WTC11 (cell line): ENCODE results near the gene NOTCH4. TPM values are rescaled to one million over a fixed set of nuclear protein-coding genes. Genes with fewer than 3 reads are reported as not detected.
A peak's percentile ranks its signal among the peaks of the same experiment; 100 is the strongest.

ENCODE experiments used
- ATAC-seq: fragments of 200-7000 bp; cut with Tn5 transposase; 2 replicates; pipeline ENCODE4 v1.10.0; 2021; ENCODE audit warnings: mild to moderate bottlenecking, moderate library complexity
- CTCF ChIA-PET: fragments of 300-600 bp; sonication (Branson Sonifier 250); formaldehyde crosslinking; loops from one replicate; lab custom pipeline; 2021; ENCODE audit warnings: antibody characterized with exemption; lab: Charles Lee
- POLR2A ChIA-PET: fragments of 350-600 bp; sonication (Branson Sonifier 250); formaldehyde crosslinking; loops from one replicate; lab custom pipeline; 2021; ENCODE audit warnings: antibody characterized with exemption; lab: Charles Lee
- DNase-seq: peaks from one replicate; pipeline ENCODE4 v3.0.0; 2021; ENCODE audit warnings: low spot score
- H3K27ac Mint-ChIP-seq: 2 replicates; pipeline ENCODE4 v1.8.0; 2021; ENCODE audit warnings: mixed read lengths
- H3K27me3 Mint-ChIP-seq: 2 replicates; pipeline ENCODE4 v1.8.0; 2021; ENCODE audit warnings: low read depth, mild to moderate bottlenecking, moderate library complexity, mixed read lengths
- H3K36me3 Mint-ChIP-seq: 2 replicates; pipeline ENCODE4 v1.8.0; 2021; ENCODE audit warnings: mixed read lengths
- H3K4me1 Mint-ChIP-seq: 2 replicates; pipeline ENCODE4 v1.8.0; 2022; ENCODE audit warnings: mixed read lengths
- H3K4me3 Mint-ChIP-seq: 2 replicates; pipeline ENCODE4 v1.8.0; 2021; ENCODE audit warnings: mild to moderate bottlenecking, moderate library complexity, mixed read lengths
- H3K9me3 Mint-ChIP-seq: 2 replicates; pipeline ENCODE4 v1.8.0; 2021; ENCODE audit warnings: mixed read lengths
- ATF6 ChIP-seq: sonication (generic); formaldehyde crosslinking; IDR thresholded peaks from 2 replicates; pipeline ENCODE4 v1.8.1; 2023; ENCODE audit warnings: mild to moderate bottlenecking, missing genetic modification reagents
- E2F4 ChIP-seq: sonication (generic); formaldehyde crosslinking; IDR thresholded peaks from 2 replicates; pipeline ENCODE4 v1.8.1; 2022; ENCODE audit warnings: low read depth, mild to moderate bottlenecking, moderate library complexity, missing genetic modification reagents, borderline replicate concordance
- ESRRA ChIP-seq: sonication (generic); formaldehyde crosslinking; IDR thresholded peaks from 2 replicates; pipeline ENCODE4 v1.8.1; 2022; ENCODE audit warnings: mild to moderate bottlenecking, missing genetic modification reagents, borderline replicate concordance
- FOXJ3 ChIP-seq: sonication (generic); formaldehyde crosslinking; IDR thresholded peaks from 2 replicates; pipeline ENCODE4 v1.9.0; 2021; ENCODE audit warnings: missing genetic modification reagents, mild to moderate bottlenecking, borderline replicate concordance
- FOXP1 ChIP-seq: sonication (generic); formaldehyde crosslinking; IDR thresholded peaks from 2 replicates; pipeline ENCODE4 v1.8.0; 2022; ENCODE audit warnings: missing genetic modification reagents, mild to moderate bottlenecking, moderate library complexity, borderline replicate concordance
- NFATC4 ChIP-seq: fragments of 250-450 bp; sonication (Bioruptor Pico); IDR thresholded peaks from 2 replicates; pipeline ENCODE4 v1.9.0; 2021; ENCODE audit warnings: mild to moderate bottlenecking
- NFE2L1 ChIP-seq: sonication (generic); formaldehyde crosslinking; IDR thresholded peaks from 2 replicates; pipeline ENCODE4 v1.8.1; 2023; ENCODE audit warnings: missing genetic modification reagents
- NR2C2 ChIP-seq: sonication (generic); formaldehyde crosslinking; IDR thresholded peaks from 2 replicates; pipeline ENCODE4 v1.8.0; 2022; ENCODE audit warnings: mild to moderate bottlenecking, missing genetic modification reagents
- PREB ChIP-seq: sonication (generic); formaldehyde crosslinking; IDR thresholded peaks from 2 replicates; pipeline ENCODE4 v1.8.1; 2022; ENCODE audit warnings: mild to moderate bottlenecking, missing genetic modification reagents, moderate library complexity, borderline replicate concordance
- TCF7 ChIP-seq: sonication (generic); formaldehyde crosslinking; IDR thresholded peaks from 2 replicates; pipeline ENCODE4 v1.8.0; 2022; ENCODE audit warnings: mild to moderate bottlenecking, low read depth, missing genetic modification reagents, moderate library complexity
- TEAD1 ChIP-seq: sonication (generic); formaldehyde crosslinking; IDR thresholded peaks from 2 replicates; pipeline ENCODE4 v1.8.0; 2022; ENCODE audit warnings: mild to moderate bottlenecking, missing genetic modification reagents
- ZNF121 ChIP-seq: sonication (generic); formaldehyde crosslinking; IDR thresholded peaks from 2 replicates; pipeline ENCODE4 v1.8.0; 2023; ENCODE audit warnings: missing genetic modification reagents
- ZNF219 ChIP-seq: sonication (generic); formaldehyde crosslinking; IDR thresholded peaks from 2 replicates; pipeline ENCODE4 v1.8.0; 2023; ENCODE audit warnings: missing genetic modification reagents, mild to moderate bottlenecking, borderline replicate concordance
- total RNA-seq: library from RNA; stranded (reverse); gene quantifications from 3 replicates; pipeline ENCODE4 v1.2.3, GENCODE V29; 2021
- TF ChIP-seq, protein P1 (sequence below): fragments of 250-450 bp; sonication (Bioruptor Pico); IDR thresholded peaks from 2 replicates; pipeline ENCODE4 v1.9.0; 2021; ENCODE audit warnings: mild to moderate bottlenecking, borderline replicate concordance
- TF ChIP-seq, protein P2 (sequence below): sonication (generic); formaldehyde crosslinking; IDR thresholded peaks from 2 replicates; pipeline ENCODE4 v1.8.1; 2022; ENCODE audit warnings: missing genetic modification reagents, borderline replicate concordance
- TF ChIP-seq, protein P3 (sequence below): sonication (generic); formaldehyde crosslinking; IDR thresholded peaks from 2 replicates; pipeline ENCODE4 v1.8.1; 2023; ENCODE audit warnings: mild to moderate bottlenecking, missing genetic modification reagents

NOTCH4 gene
- total RNA-seq, 1 experiment from 2014 or later: 2.6 TPM

- Mint-ChIP-seq H3K4me3 (no peak overlapping the region), H3K27ac (peak overlapping the region; percentile 55), H3K4me1 (peaks cover 29% of the 10 kb centered on the region)
- DNase-seq: no peak
- TF ChIP-seq, protein P1, sequence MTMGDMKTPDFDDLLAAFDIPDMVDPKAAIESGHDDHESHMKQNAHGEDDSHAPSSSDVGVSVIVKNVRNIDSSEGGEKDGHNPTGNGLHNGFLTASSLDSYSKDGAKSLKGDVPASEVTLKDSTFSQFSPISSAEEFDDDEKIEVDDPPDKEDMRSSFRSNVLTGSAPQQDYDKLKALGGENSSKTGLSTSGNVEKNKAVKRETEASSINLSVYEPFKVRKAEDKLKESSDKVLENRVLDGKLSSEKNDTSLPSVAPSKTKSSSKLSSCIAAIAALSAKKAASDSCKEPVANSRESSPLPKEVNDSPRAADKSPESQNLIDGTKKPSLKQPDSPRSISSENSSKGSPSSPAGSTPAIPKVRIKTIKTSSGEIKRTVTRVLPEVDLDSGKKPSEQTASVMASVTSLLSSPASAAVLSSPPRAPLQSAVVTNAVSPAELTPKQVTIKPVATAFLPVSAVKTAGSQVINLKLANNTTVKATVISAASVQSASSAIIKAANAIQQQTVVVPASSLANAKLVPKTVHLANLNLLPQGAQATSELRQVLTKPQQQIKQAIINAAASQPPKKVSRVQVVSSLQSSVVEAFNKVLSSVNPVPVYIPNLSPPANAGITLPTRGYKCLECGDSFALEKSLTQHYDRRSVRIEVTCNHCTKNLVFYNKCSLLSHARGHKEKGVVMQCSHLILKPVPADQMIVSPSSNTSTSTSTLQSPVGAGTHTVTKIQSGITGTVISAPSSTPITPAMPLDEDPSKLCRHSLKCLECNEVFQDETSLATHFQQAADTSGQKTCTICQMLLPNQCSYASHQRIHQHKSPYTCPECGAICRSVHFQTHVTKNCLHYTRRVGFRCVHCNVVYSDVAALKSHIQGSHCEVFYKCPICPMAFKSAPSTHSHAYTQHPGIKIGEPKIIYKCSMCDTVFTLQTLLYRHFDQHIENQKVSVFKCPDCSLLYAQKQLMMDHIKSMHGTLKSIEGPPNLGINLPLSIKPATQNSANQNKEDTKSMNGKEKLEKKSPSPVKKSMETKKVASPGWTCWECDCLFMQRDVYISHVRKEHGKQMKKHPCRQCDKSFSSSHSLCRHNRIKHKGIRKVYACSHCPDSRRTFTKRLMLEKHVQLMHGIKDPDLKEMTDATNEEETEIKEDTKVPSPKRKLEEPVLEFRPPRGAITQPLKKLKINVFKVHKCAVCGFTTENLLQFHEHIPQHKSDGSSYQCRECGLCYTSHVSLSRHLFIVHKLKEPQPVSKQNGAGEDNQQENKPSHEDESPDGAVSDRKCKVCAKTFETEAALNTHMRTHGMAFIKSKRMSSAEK (CRISPR knock-in tag): no peak
- TF ChIP-seq ZNF121 (CRISPR knock-in tag): no peak
- TF ChIP-seq, protein P2, sequence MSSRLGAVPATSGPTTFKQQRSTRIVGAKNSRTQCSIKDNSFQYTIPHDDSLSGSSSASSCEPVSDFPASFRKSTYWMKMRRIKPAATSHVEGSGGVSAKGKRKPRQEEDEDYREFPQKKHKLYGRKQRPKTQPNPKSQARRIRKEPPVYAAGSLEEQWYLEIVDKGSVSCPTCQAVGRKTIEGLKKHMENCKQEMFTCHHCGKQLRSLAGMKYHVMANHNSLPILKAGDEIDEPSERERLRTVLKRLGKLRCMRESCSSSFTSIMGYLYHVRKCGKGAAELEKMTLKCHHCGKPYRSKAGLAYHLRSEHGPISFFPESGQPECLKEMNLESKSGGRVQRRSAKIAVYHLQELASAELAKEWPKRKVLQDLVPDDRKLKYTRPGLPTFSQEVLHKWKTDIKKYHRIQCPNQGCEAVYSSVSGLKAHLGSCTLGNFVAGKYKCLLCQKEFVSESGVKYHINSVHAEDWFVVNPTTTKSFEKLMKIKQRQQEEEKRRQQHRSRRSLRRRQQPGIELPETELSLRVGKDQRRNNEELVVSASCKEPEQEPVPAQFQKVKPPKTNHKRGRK (CRISPR knock-in tag): no peak
- no peak for TF ChIP-seq NFATC4 (CRISPR knock-in tag)
- TF ChIP-seq FOXJ3 (CRISPR knock-in tag): no peak
- TF ChIP-seq, protein P3, sequence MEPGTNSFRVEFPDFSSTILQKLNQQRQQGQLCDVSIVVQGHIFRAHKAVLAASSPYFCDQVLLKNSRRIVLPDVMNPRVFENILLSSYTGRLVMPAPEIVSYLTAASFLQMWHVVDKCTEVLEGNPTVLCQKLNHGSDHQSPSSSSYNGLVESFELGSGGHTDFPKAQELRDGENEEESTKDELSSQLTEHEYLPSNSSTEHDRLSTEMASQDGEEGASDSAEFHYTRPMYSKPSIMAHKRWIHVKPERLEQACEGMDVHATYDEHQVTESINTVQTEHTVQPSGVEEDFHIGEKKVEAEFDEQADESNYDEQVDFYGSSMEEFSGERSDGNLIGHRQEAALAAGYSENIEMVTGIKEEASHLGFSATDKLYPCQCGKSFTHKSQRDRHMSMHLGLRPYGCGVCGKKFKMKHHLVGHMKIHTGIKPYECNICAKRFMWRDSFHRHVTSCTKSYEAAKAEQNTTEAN (CRISPR knock-in tag): no peak
- no peak for TF ChIP-seq FOXP1 (CRISPR knock-in tag)
- no peak for TF ChIP-seq TEAD1
- TF ChIP-seq, all 79 proteins: peak for 0
- no peaks in the 10 kb centered on the region for H3K9me3 Mint-ChIP-seq
- ChIA-PET CTCF (interaction anchor here (2.0 kb wide), 1 partner anchor 22 kb away, joined by 7 read pairs; no protein-coding TSS in a partner anchor), POLR2A (no interaction called here)
- peaks cover 26% of the 10 kb centered on the region for H3K36me3 Mint-ChIP-seq
- no peak for ATAC-seq
- no peaks in the 10 kb centered on the region for H3K27me3 Mint-ChIP-seq
Measured at GRCh38 chr6:32173051-32173727, 50.7 kb downstream of the NOTCH4 start.

GRCh38 chr6:32171234-32171633, 52.6 kb downstream of the NOTCH4 start:
- peaks cover 33% of the 10 kb centered on the region for H3K36me3 Mint-ChIP-seq
- DNase-seq (no peak), ATAC-seq (no peak)
- no peaks in the 10 kb centered on the region for H3K27me3 Mint-ChIP-seq
- ChIA-PET CTCF (interaction anchor here (0.7 kb wide), 1 partner anchor 23 kb away, joined by 3 read pairs; no protein-coding TSS in a partner anchor), POLR2A (no interaction called here)
- peaks cover 29% of the 10 kb centered on the region for H3K4me1 Mint-ChIP-seq
- no peaks in the 10 kb centered on the region for H3K9me3 Mint-ChIP-seq
- H3K27ac Mint-ChIP-seq: no peak overlapping the region; the same call in 1 of the 2 replicates
- H3K4me3 Mint-ChIP-seq: no peak overlapping the region
- no peak for TF ChIP-seq E2F4 (CRISPR knock-in tag)
- TF ChIP-seq PREB (CRISPR knock-in tag): no peak
- no peak for TF ChIP-seq ATF6
- TF ChIP-seq NR2C2: no peak
- no peak for TF ChIP-seq NFE2L1 (CRISPR knock-in tag)
- no peak for TF ChIP-seq ZNF219 (CRISPR knock-in tag)
- TF ChIP-seq ESRRA: no peak
- TF ChIP-seq TCF7 (CRISPR knock-in tag): no peak
- TF ChIP-seq, protein P1 (CRISPR knock-in tag): no peak
